NCI-H146 (cell line): ENCODE results near the gene VANGL1.

Source experiments
- DNase-seq: peaks from one replicate; lab custom pipeline; 2025; lab: John Stamatoyannopoulos, UW

The VANGL1 gene

DNA sequence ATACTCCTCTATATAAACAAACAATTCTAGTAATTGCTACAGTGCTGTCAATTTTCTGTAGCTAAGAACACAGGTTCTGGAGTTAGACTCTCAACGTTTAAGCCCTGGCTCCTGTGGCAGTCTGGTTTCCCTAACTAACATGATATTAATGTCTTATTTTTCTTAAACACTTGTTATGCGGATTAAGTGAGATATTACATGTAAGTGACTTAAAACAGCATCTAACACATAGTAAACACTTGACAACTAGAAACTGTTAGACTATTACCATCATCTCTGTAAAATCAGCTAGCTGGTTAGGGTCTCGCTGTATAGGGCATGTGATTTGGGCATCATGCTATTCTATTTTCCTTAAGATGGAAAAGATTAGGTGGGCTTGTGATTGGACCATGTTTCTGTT is 2.3 kb downstream of the VANGL1 start:
- DNase-seq = no peak

DNA sequence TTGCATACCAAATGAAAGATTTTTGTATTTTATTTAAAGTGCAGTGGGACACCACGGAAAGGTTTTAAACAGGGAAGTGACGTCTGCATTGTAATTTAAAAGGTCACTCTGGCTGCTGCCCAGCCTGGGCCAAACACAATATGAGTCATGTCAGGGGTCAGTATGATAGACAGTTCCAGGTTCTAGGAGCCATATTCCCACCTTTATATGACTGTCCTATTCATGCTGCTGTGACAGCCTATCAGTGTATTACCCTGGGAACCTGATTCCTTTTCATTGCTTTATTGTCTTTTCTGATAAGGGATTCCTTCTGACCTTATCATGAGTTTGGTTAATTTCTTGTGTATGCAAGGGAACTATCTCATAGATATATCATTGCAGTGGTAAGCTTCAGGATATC is 5.3 kb downstream of the VANGL1 start:
- no peak for DNase-seq

DNA sequence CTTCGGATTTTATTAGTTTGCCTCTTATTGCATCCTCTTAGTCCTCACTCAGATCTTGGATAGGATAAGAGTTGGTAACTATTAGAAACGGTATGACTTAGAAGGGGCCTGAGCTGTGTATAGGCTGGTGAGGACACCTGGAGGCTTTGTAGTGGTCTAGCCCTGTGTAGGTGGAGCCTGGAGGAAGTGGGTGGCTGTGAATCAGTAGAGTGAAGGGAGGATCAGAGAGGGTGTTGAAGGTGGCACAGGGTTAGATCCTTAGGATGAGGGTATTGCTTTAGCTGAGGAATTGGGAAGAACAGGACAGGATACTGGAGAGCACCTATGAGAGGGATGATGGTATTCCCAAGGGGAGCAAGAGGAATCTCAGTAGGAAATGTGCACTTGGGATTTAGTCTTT is 5.7 kb downstream of the VANGL1 start:
- DNase-seq = no peak

DNA sequence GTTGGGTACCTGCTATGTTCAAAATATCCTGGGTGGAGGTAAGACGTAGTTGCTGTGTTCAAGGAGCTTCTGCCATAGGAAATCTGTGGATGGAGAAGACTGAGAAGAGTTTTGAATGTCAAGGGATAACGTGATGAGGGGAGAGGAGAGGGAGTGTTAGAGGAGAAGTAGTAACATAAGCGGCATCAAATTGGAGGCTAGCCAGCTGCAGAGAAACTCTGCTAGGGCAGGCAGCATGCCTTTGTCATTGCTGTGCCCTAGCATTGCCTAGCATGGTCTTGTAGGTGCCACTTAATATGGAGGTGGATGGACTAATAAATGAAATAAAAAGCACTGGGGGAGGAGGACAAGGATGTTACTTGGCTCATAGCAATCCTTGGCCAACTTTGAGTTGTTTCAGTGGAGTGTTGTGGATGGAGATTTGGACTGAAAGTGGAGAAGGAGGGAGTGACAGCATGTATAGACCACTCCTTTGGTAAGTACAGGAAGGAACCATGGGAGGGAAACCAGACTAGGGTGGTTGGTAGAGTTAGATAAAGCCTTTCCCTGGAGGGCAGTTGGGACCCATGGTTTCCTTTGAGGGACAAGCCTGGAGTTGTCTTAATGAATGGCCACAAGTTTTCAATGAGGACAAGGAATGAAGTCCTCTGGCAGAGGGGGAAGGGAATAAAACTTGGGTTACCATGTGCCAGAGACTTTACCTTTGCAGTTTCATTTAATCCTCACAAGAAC is 6.3 kb downstream of the VANGL1 start:
- no peak for DNase-seq

DNA sequence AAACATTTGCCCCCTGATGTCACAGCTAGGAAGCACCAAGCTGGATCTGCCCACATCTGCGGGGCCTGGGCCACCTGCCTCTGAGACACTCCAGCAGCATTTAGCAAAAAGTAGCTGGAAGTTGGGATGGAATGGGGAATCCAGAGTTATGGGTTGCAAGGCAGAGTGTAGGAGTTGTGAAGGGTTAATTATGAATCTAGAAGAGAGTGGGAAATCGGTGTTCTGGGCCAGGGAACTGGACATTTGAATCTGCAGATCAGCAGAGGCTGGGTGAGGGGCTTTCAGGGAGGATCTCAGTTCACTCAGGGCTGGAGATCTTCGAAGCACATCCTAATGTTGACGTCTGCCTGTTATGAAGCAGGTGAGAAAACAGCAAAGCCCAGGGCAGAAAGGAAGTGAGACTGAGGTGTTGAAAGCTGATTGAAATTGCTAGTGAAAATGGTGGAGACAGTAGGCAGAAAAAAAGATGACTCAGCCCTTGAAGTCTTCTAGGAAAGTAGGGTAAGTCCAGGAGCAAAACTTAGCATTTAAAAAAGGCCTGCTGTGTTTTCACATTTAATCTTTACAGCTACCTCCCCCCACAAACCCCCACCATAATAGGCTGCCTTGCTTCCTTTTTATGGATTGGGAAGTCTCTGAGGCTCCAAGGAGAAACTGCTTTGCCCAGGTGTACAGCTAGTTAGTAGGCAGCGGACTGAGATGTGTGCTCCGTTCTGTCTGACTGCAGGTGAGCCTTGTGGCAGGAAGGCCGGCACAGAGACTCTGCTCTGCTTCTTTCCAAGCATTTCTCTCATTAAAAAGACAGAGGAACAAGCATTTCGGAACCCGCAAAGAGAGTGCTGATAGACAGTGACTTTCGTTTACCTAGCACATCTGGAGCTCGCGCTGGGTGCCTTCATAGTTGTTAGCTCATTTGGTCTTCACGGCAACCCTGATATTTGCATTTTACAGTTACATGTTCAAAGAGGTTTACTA is 7.2 kb downstream of the VANGL1 start:
- DNase-seq = no peak

DNA sequence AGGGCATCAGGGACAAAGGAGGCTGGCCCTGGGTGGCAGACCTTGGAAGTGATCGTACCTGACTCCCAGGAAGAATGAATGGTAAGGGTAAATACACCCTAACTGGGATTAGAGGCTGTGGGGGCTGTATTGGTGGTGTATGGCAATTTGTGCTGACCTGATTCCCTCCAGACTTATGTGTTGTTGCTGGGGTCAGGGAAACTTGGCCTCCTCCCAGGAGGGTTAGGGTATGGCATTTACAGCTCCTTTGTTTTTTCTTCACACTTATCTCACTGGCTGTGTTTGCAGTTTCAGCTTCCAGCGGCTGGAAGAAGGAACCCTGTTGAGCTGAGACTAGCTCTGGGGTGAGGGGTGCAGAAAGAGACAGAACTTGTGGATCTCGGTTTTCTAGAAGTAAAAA is 8.2 kb downstream of the VANGL1 start:
- DNase-seq = no peak

DNA sequence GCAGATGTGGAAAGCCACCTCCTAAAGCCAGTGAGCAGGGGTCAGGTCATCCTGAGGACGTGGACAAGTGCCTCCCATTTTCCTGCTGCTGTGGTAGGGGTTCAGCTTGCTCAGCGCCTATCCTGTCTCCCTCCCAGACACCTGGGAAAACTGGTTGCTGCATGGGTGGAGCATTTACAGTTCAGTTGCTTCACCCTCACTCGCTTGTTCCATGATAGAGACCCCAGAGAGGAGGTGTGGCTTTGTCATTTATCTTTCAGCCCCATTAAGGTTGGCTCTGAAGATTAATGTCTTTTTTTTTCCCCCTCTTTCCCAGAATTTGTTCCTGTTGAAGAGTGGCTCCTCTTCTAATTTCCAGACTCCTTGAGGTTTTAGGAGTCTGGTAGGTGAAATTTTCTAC is 9.2 kb downstream of the VANGL1 start:
- DNase-seq = no peak

DNA sequence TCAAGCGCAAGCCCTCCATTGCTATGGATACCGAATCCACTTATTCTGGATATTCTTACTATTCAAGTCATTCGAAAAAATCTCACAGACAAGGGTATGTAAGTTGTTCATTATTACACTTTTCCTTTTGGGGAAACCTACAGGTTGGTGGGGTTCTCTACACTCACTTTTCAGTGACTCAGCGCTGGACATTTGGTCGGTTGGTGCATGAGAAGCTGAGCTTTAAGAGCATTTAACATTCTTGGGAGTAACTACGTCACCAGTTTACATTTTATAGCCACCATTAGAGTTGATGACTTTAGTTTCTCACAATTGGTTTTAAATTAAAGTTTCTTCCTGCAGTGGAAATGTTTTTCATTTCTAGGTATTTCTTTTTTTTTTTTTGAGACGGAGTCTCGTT is 9.6 kb downstream of the VANGL1 start:
- no peak for DNase-seq

DNA sequence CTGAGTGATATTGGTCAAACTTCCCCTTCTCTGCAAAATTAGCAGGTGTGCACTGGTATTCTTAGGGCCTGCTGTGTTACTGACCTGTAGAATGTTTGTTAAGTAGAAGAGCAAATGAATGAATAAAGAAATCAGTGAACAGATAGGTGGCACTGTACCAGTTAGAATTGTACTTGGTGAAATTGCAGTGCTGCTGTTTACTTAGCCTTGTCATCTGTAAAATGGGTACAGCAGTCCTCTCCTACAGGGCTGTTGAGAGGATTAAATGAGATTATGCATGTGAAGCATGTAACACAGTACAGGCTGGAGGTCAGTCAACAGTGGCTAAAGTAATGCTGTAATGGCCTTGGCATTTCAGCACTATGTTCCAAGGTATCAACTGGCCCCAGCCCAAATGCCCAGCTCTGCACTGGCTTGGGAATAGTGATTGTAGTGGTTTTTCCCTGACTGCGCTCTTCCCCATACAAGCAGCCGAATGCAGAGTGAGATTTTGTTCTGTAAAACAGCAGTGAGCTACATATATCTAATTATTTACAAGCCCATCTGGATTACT is 10.5 kb downstream of the VANGL1 start:
- DNase-seq = no peak

DNA sequence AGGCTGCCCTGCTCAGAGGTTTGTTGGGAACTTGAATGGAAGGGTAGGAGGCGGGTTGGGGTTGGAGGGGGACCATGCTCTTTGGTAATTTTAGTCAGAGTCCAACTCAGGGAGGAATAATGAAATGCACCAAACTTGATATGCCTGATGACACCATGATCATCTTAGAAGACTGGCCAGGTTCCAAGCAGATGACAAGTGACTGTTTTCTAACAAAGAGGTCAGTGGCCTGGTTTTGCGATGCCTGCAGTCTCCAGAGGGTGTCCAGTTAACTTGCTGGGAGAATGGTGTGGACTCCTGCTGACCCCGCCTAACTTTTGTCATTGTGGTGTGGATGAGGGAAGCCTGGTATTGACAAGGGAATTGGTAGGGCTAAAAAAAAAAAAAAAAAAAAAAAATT is 12.4 kb downstream of the VANGL1 start:
- no peak for DNase-seq

DNA sequence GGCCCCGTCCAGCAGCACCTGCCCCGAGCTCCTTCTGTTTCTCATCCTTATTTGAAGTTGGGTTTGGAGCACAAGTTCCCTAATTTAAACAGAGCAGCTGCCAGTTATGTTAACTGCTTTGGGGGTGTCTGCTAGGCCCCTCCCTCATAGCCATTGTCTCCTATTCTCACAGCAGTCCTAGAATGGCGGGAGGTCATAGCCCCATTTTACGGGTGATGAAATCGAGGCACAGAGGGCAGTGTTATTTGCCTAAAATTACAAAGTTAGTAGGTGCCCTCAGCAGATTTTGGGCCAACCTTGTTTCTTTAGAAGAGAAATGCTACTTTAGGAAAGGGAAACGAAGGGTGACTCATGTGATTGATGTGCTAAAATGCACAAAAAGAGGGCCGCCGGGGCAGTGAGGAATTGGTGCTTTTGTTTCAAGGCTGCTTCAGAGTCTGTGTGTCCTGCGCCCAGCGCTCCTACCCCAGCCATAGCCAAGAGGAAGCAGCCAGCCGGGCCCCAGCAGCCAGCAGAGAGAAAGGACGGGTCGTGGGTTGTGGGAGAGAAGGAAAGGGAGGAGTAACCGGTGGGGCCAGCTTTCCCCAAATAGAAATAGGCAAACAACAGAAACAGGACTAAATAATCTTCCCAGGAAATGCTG is 13.0 kb downstream of the VANGL1 start:
- no peak for DNase-seq

DNA sequence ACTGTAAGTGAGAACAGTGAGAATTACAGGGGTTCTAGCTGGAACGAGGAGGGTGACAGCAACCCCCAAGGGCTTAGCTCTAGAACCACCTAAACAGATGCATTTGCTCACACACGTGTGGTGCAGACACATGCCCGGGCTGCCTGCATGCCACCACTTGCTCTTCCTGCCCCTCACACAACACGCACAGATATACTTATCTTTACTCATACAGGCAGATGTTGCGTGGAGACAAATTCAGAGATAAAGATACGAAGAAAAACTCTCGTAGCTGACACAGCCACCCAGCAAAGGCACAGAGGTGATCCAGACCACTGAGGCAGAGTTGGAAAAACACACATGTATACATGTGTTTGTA is 13.5 kb downstream of the VANGL1 start:
- DNase-seq = no peak

DNA sequence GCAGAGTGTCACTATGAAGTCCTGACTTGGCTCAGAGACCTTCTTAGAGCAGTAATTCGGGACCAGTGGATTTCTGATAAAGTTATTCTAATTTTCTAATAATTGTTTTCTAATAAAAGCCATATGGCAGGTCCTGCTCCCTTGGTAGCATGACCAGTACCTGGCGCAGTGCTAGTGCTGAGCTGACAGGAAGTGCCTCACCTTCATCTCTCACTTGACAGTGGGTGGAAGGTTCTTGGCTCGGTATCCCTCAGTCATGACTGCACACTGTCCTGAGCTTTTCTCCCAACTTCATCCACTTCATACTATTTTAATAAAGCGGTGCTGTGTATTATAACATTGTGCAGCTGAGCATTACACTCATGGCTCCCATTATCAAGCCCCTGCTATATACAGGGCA is 14.1 kb downstream of the VANGL1 start:
- no peak for DNase-seq

DNA sequence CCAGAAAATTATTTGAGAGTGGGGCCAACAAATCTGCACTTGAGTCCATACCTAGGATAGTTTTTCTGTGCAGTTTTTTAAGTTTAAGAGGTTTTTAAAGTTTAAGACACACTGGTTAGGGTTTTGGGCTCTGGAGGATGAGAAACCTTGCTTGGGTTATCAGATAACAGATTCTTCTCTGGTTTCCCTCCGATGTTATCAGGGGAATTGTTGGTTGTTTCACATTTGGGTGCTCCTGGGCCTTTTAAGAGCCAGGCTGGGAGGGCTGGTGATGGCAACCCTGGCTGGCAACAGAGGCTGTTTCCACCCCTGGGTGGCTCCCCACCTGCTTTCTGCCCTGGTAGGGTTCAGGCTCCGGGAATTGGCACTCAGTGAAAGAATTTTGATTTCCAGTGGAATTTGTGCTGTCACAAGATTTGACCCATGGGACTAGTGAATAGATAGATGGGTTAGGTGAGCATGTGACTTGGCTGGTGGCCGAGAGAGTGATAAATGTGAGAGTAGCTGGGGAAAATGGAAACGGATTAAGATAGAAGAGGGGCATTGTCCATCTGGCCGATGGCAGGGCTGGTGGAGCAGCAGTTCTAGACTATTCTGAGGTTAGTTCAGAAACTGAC is 14.8 kb downstream of the VANGL1 start:
- DNase-seq = no peak

DNA sequence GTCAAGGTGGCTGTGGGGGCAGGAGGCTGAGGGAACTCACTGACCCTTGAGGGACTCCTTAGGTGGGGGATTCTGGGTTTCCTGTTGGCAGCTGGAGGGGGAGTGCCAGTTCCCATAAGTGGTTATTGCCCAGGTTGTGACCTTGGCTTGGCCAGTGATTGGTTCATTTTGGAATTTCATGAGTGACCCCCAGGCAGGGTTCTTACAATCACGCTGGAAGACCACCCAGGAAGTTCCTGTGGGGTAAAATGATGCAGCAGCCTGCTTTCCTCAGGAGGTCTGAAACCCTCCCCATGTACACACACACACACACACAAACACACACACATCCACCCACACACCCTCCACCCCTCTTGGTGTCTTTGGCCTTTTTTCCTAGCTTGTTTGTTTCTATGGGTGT is 16.9 kb downstream of the VANGL1 start:
- no peak for DNase-seq

DNA sequence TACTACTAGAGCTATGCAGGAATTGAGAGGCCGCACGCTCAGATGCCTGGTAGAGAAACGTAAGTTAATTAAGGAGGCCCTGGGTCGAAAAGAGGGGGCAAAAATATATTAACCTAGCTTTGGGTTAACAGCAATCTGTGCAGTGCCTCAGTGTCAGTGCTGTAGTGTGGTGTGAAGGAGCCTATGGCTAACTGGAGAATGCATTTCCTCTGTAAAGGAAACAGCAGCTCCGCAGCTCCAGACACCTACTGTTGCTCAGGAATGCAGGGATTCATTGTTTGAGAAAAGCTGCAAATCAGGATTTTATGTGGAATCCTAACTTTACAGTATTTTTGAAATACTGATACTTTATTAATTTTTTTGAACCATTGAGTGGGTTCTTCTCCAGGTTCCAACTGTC is 18.4 kb downstream of the VANGL1 start:
- DNase-seq = no peak

DNA sequence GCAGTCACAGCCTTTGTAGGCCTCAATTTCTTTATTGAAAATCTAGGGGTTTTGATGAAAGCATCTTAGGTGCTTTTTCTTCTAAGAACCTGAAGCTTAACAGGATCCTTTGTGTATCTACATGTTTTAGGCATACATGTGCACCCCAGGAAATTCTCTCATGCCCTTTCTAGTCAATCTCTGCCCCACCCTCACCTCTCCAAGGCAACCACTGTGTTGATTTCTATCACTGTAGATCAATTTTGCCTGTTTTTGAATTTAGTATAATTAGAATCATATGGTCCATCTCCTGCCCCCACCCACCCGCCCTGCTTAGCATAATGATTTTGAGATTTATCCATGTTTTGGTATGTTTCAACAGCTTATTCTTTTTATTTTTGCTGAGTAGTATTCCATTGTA is 19.4 kb downstream of the VANGL1 start:
- DNase-seq = no peak

DNA sequence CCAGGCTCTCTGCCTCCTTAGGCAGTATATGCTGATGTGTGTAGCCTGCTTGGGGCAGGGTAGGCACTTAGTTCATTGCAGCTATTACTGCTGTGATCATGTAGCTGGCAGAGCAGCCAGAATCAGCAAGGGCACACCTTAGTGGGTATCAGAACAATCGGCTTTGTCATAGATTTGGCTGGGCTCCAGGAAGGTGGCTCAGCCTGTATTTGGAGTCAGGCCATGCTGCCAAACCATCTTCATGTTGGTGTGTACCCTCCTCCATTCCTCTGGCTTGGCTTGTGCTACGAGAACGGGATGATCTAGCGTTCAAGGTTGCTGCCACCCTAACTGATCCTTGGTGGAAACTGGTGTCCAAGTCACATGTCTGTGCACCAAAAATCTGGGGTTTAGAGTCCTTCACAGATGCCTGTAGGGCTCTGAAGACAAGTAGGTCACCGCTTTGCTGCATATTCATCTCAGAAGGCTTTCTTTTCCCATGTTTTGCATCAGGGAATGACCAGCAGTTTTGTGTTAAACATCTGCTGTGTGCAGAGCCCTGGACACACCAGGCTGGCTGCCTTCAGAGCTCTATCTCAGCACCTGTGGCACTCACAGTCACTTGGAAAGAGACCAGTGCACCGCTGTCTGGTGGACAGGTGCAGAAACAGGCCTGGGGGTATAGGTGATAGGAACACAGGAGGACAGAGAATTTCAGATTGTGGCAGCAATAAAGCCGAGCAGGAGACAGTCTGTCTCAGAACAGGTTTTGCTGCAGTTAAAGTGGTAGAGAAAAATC is 23.7 kb downstream of the VANGL1 start:
- peak; percentile 33 for DNase-seq

DNA sequence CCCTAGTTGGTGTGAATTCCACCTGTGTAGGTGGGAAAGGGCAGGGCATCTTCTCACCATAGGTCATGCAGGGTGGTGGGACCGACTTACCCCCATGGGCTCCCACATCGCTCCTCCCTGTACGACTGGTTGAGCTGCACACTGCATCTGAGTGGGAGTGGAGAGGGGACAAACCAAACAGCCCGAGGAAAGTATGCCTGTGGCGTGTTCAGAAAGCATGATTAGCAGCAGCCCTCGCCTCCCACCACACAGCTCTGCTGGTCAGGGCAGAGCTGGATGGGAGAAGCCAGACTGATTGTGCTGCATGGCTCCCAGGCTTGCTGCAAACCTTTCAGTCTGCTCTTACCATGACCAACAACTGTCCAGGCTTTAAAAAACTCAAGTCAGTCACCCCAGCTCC is 24.4 kb downstream of the VANGL1 start:
- DNase-seq = no peak

DNA sequence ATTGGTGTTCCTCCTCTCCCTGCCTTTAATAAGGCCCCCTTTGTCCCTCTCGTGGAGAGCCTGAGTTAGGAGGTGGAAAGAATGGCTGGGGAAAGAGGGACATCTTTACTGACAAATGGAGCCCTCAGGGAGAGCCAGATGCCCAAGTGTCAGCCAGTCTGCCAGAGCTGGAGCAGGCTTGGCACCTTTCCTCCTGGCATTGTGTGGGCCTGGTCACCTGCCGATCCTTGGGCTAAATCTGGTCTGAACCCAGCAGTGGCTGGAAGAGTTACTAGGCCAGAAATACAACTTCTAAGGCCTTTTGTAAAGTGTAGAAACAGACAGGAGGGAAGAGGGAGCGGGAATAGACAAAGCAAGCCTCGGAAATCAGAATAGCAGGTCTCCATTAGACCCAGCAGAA is 24.9 kb downstream of the VANGL1 start:
- no peak for DNase-seq

DNA sequence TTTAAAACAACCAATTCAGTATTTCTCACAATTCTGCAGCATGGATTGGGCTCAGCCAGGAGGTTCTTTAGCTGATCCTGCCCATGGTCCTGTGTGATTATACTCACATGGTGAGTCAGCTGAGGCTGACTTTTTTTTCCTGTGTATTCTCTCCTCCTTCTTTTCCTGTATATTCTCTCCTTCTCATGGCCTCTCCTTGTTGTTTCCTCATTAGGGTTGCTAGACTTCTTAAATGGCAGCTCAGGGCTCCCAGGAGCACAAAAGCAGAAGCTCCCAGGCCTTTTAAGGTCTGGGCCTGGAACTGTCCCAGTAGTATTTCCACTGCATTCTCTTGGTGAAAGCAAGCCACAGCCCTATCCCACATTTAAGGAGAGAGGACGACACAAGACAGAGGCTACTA is 26.8 kb downstream of the VANGL1 start:
- no peak for DNase-seq
